Subcutaneous adipose tissue (tissue), 4 donors: ENCODE results near the gene ZNF292. TPM values are rescaled to one million over a fixed set of nuclear protein-coding genes. Genes with fewer than 3 reads are reported as not detected.

ENCODE experiments used
- CTCF ChIP-seq: fragments of 450-650 bp; IDR thresholded peaks from one replicate; pipeline ENCODE4 v1.5.1; 2016; ENCODE audit warnings: low read depth, mild to moderate bottlenecking, control low read depth, antibody characterized with exemption, moderate library complexity
- total RNA-seq, 4 donors: library from RNA; depleted of rRNA; stranded (reverse); fragments of >200 nt; gene quantifications; one replicate each; pipeline ENCODE4 v1.1.0, GENCODE V29; 2016

The ZNF292 gene
- total RNA-seq, 4 donors from 2014 or later = 31.5 to 39.4 (median 36.8) TPM

GRCh38 chr6:87257975-87258374 lies 102.6 kb downstream of the ZNF292 start:
- no peak for TF ChIP-seq CTCF

GRCh38 chr6:87259791-87260190 lies 104.4 kb downstream of the ZNF292 start:
- no peak for TF ChIP-seq CTCF

GRCh38 chr6:87261534-87261933 lies 106.2 kb downstream of the ZNF292 start:
- TF ChIP-seq CTCF = no peak

- no peak for TF ChIP-seq CTCF
Observed at GRCh38 chr6:87264481-87264880, 109.1 kb downstream of the ZNF292 start.

- no peak for TF ChIP-seq CTCF
Observed at GRCh38 chr6:87274660-87275274, 119.4 kb downstream of the ZNF292 start.

GRCh38 chr6:87276624-87277023 lies 121.3 kb downstream of the ZNF292 start:
- TF ChIP-seq CTCF = no peak

- TF ChIP-seq CTCF = no peak
Observed at GRCh38 chr6:87277123-87277522, 121.8 kb downstream of the ZNF292 start.
